COLO829 (cell line): ENCODE data around the gene SUGP1.

ENCODE experiments used
- DNase-seq: peaks from one replicate; pipeline ENCODE4 v3.0.0; 2012; ENCODE audit warnings: low spot score

Gene SUGP1

DNA sequence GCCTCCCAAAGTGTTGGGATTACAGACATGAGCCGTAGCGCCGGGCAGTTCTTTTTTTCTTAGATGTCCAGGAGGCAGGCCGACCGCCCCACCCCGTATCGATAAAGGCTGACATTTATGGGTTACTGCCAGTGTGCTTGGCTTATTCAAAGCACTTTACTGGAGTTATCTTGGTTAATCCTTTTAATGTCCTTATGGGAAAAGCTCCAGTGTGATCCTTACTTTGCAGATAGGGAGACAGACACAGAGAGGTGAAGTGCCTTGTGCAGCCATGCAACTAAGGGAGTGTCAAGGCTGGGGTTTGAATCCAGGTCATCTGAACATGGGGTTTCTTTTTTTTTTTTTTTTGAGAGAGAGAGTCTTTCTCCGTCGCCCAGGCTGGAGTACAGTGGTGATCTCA, 89.3 kb downstream of the SUGP1 start:
- DNase-seq = no peak

DNA sequence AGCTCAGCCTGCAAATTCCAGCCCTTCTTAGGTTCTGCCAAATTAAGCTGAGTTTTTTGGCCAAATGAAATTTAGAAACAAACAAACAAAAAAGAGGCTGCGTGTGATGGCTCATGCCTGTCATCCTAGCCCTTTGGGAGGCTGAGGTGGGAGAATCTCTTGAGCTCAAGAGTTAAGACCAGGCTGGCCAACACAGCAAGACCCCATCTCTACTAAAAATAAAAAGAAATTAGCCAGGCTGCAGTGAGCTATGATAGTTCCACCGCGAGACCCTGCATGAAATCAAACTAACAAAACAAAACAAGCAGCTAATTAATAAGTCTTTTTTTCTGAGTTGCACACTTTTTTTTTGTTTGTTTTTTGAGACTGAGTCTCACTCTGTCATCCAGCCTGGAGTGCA, 90.6 kb downstream of the SUGP1 start:
- no peak for DNase-seq

DNA sequence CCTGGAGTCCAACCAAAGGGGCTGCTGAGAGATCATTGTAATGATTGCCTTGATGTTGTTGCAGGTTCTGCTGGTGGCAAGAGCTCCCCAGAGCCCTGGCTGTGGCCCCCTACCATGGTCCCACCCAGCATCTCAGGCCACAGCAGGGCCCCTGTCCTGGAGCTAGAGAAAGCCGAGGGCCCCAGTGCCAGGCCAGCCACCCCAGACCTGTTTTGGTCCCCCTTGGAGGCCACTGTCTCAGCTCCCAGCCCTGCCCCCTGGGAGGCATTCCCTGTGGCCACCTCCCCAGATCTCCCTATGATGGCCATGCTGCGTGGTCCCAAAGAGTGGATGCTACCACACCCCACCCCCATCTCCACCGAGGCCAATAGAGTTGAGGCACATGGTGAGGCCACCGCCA, 93.1 kb downstream of the SUGP1 start:
- DNase-seq = no peak

DNA sequence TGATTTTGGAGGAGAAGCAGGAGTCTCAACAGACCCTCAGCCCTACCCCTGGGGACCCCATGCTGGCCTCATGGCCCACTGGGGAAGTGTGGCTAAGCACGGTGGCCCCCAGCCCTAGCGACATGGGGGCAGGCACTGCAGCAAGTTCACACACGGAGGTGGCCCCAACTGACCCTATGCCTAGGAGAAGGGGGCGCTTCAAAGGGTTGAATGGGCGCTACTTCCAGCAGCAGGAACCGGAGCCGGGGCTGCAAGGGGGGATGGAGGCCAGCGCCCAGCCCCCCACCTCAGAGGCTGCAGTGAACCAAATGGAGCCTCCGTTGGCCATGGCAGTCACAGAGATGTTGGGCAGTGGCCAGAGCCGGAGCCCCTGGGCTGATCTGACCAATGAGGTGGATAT, 93.6 kb downstream of the SUGP1 start:
- DNase-seq = no peak

DNA sequence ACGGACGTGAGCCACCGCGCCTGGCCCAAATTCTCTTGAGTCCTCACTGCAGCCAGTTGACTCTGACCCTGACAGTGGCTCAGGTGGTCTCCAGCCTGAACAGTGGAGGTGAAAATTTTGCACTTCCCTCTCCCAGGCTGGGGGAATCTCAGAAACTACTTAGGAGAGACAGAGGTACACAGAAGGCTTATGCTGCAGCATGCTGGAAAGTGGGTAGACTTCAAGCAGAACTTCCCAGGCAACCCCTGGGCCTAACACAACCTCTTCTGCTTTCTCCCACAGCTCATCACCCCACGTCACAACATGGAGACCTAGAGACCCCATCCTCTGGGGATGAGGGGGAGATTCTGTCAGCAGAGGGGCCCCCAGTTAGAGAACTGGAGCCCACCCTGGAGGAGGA, 94.1 kb downstream of the SUGP1 start:
- DNase-seq = no peak
